ENCODE measurements around the gene CACNA1B.

CACNA1B gene

GRCh38 chr9:138102246-138103051, 224.9 kb downstream of the CACNA1B start:
- no peaks in the 10 kb centered on the region for H3K79me2 ChIP-seq (ENCODE audit: insufficient read depth, low read length)
- no peak overlapping the region for H3K27ac ChIP-seq (ENCODE audit: low read length)
- H2AFZ ChIP-seq (ENCODE audit: low read depth, low read length), result no peak overlapping the region
- H3K27me3 ChIP-seq (ENCODE audit: insufficient read depth, low read length, poor library complexity), result no peaks in the 10 kb centered on the region
- H4K20me1 ChIP-seq (ENCODE audit: insufficient read depth, low read length), result no peaks in the 10 kb centered on the region; the same call in 1 of the 2 replicates
- H3K4me1 ChIP-seq (ENCODE audit: insufficient read depth, low read length), result no peaks in the 10 kb centered on the region
- ATAC-seq (ENCODE audit: insufficient read depth, low read depth) (no peak), DNase-seq (no peak)
- H3K4me3 ChIP-seq (ENCODE audit: low read depth in 1 of 2, low read length in 2 of 2), result no peak overlapping the region
- TF ChIP-seq CTCF (IDR thresholded peaks at IDR 0.05; ENCODE audit: borderline replicate concordance, extremely low read depth, low read length, poor library complexity, severe bottlenecking) (no peak), EZH2 (IDR thresholded peaks at IDR 0.05; ENCODE audit: borderline replicate concordance, low read depth, low read length, severe bottlenecking) (no peak)
- no peaks in the 10 kb centered on the region for H3K9me3 ChIP-seq (ENCODE audit: insufficient read depth, low read length, severe bottlenecking)
- no peaks in the 10 kb centered on the region for H3K36me3 ChIP-seq (ENCODE audit: insufficient read depth, low read length)
- no peak overlapping the region for H3K9ac ChIP-seq (ENCODE audit: low read depth, low read length)
- no peak overlapping the region for H3K4me2 ChIP-seq (ENCODE audit: insufficient read depth, low read length)

GRCh38 chr9:138103111-138103848, 225.7 kb downstream of the CACNA1B start:
- no peaks in the 10 kb centered on the region for H3K9me3 ChIP-seq (ENCODE audit: insufficient read depth, low read length, severe bottlenecking)
- H3K4me2 ChIP-seq (ENCODE audit: insufficient read depth, low read length), result no peak overlapping the region
- no peaks in the 10 kb centered on the region for H3K36me3 ChIP-seq (ENCODE audit: insufficient read depth, low read length)
- DNase-seq, result no peak
- no peak overlapping the region for H3K4me3 ChIP-seq (ENCODE audit: low read depth in 1 of 2, low read length in 2 of 2)
- H3K4me1 ChIP-seq (ENCODE audit: insufficient read depth, low read length), result no peaks in the 10 kb centered on the region
- no peak for TF ChIP-seq EZH2 (IDR thresholded peaks at IDR 0.05; ENCODE audit: borderline replicate concordance, low read depth, low read length, severe bottlenecking)
- no peak for TF ChIP-seq CTCF (IDR thresholded peaks at IDR 0.05; ENCODE audit: borderline replicate concordance, extremely low read depth, low read length, poor library complexity, severe bottlenecking)
- no peak overlapping the region for H2AFZ ChIP-seq (ENCODE audit: low read depth, low read length)
- H3K27ac ChIP-seq (ENCODE audit: low read length), result no peak overlapping the region
- ATAC-seq (ENCODE audit: insufficient read depth, low read depth), result no peak
- no peaks in the 10 kb centered on the region for H3K79me2 ChIP-seq (ENCODE audit: insufficient read depth, low read length)
- H3K9ac ChIP-seq (ENCODE audit: low read depth, low read length), result no peak overlapping the region
- no peaks in the 10 kb centered on the region for H3K27me3 ChIP-seq (ENCODE audit: insufficient read depth, low read length, poor library complexity)
- no peaks in the 10 kb centered on the region; the same call in 1 of the 2 replicates for H4K20me1 ChIP-seq (ENCODE audit: insufficient read depth, low read length)

GRCh38 chr9:138103849-138104206, 226.2 kb downstream of the CACNA1B start:
- ATAC-seq (ENCODE audit: insufficient read depth, low read depth), result no peak
- Histone ChIP-seq H3K36me3 (ENCODE audit: insufficient read depth, low read length) (no peaks in the 10 kb centered on the region), H3K9me3 (ENCODE audit: insufficient read depth, low read length, severe bottlenecking) (no peaks in the 10 kb centered on the region), H3K79me2 (ENCODE audit: insufficient read depth, low read length) (no peaks in the 10 kb centered on the region), H3K27me3 (ENCODE audit: insufficient read depth, low read length, poor library complexity) (no peaks in the 10 kb centered on the region), H3K9ac (ENCODE audit: low read depth, low read length) (no peak overlapping the region), H3K4me3 (ENCODE audit: low read depth in 1 of 2, low read length in 2 of 2) (no peak overlapping the region), H3K4me2 (ENCODE audit: insufficient read depth, low read length) (no peak overlapping the region), H2AFZ (ENCODE audit: low read depth, low read length) (no peak overlapping the region), H3K27ac (ENCODE audit: low read length) (no peak overlapping the region), H4K20me1 (ENCODE audit: insufficient read depth, low read length) (no peaks in the 10 kb centered on the region; the same call in 1 of the 2 replicates), H3K4me1 (ENCODE audit: insufficient read depth, low read length) (no peaks in the 10 kb centered on the region)
- DNase-seq, result no peak
- TF ChIP-seq EZH2 (IDR thresholded peaks at IDR 0.05; ENCODE audit: borderline replicate concordance, low read depth, low read length, severe bottlenecking) (no peak), CTCF (IDR thresholded peaks at IDR 0.05; ENCODE audit: borderline replicate concordance, extremely low read depth, low read length, poor library complexity, severe bottlenecking) (no peak)
